ENCODE measurements around the gene SLC1A5.
"Not testable (repeated sequence)": the region's sequence is repeated elsewhere in the genome, so short reads cannot be mapped to it uniquely, and the experiment has no call there.

Gene SLC1A5

GRCh38 chr19:46788262-46788967 is at the start of gene SLC1A5:
TSS of gene SLC1A5 (minus strand) at chr19:46788594. CDS start at chr19:46787965, 629 bp downstream.
- DNase-seq = peak; percentile 97

- DNase-seq = no peak
Observed at GRCh38 chr19:46838160-46838559, 49.8 kb upstream of the SLC1A5 start.

- DNase-seq = no peak
Observed at GRCh38 chr19:46834984-46835383, 46.6 kb upstream of the SLC1A5 start.

GRCh38 chr19:46834121-46834520 is 45.7 kb upstream of the SLC1A5 start:
- DNase-seq = no peak

GRCh38 chr19:46830864-46831263 is 42.5 kb upstream of the SLC1A5 start:
- DNase-seq = no peak

- DNase-seq = no peak
Observed at GRCh38 chr19:46828484-46828883, 40.1 kb upstream of the SLC1A5 start.

GRCh38 chr19:46825731-46826055 is 37.3 kb upstream of the SLC1A5 start:
- no peak for DNase-seq

GRCh38 chr19:46824890-46825730 is 36.7 kb upstream of the SLC1A5 start:
- DNase-seq = no peak

- DNase-seq = no peak
Observed at GRCh38 chr19:46823049-46823448, 34.7 kb upstream of the SLC1A5 start.

GRCh38 chr19:46822410-46822787 is 34.0 kb upstream of the SLC1A5 start:
- DNase-seq = not testable (repeated sequence)

- DNase-seq = no peak
Observed at GRCh38 chr19:46821512-46822409, 33.4 kb upstream of the SLC1A5 start.

- no peak for DNase-seq
Observed at GRCh38 chr19:46818812-46819211, 30.4 kb upstream of the SLC1A5 start.

GRCh38 chr19:46815833-46816627 is 27.6 kb upstream of the SLC1A5 start:
- no peak for DNase-seq

- DNase-seq = no peak
Observed at GRCh38 chr19:46813839-46814358, 25.5 kb upstream of the SLC1A5 start.

GRCh38 chr19:46812977-46813838 is 24.8 kb upstream of the SLC1A5 start:
- no peak for DNase-seq

- no peak for DNase-seq
Observed at GRCh38 chr19:46809534-46810272, 21.3 kb upstream of the SLC1A5 start.

- DNase-seq = no peak
Observed at GRCh38 chr19:46806656-46807055, 18.3 kb upstream of the SLC1A5 start.

- DNase-seq = not testable (repeated sequence)
Observed at GRCh38 chr19:46804432-46804831, 16.0 kb upstream of the SLC1A5 start.

GRCh38 chr19:46803555-46803954 is 15.2 kb upstream of the SLC1A5 start:
- no peak for DNase-seq

- no peak for DNase-seq
Observed at GRCh38 chr19:46802152-46802551, 13.8 kb upstream of the SLC1A5 start.

All from eye (tissue), 1 donor.